ENCODE data around the gene FSTL4.

GRCh38 chr5:133324926-133325325 is 287.4 kb downstream of the FSTL4 start:
- TF ChIP-seq CTCF (IDR thresholded peaks at IDR 0.05; ENCODE audit: borderline replicate concordance, extremely low read depth, low read length, poor library complexity, severe bottlenecking) (no peak), EZH2 (IDR thresholded peaks at IDR 0.05; ENCODE audit: borderline replicate concordance, low read depth, low read length, severe bottlenecking) (no peak)
